ENCODE data around the gene KHDC4.
"Not testable (repeated sequence)": the region's sequence is repeated elsewhere in the genome, so short reads cannot be mapped to it uniquely, and the experiment has no call there.

- not testable (repeated sequence) for TF ChIP-seq CTCF (IDR thresholded peaks at IDR 0.05; ENCODE audit: poor library complexity); EZH2 (IDR thresholded peaks at IDR 0.05; ENCODE audit: borderline replicate concordance)
Measured at GRCh38 chr1:155930725-155931124, 3.5 kb downstream of the KHDC4 start.

Data from hepatocyte (in vitro differentiated cells).